ENCODE results near the gene DNAH9.
A peak's percentile ranks its signal among the peaks of the same experiment; 100 is the strongest.

DNAH9 gene

DNA sequence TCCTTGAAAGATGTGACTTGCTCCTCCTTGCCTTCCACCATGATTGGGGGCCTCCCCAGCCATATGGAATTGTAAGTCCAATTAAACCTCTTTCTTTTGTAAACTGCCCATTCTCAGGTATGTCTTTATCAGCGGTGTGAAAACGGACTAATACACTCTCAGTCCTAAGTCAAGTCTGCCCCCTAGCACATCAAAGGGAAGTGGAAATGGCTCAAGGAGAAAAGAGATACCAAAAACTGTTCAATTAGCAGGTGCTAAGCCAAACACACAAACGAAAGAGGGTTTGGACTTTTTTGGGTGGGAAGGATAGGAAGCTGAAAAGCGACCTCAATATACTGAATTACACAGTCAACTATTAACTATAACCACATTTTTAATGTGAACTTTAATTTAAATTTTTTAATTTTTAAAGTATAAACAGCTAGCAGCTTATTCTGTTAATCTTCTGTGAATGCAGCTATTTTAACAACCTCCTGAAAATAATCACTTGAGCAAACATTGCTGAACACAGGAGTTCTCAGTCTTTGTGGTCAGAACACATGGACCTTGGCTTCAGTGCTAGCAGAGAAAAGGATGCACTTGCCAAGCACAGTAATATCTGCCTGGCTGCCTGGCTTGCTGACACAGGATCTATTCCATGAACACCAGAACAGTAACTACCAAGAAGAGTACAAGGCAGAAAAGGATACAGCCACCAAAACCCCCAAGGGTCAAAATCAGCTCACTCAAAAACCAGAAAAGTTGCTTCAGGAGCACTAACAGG is 388.1 kb downstream of the DNAH9 start:
- TF ChIP-seq POU2F2 (IDR thresholded peaks at IDR 0.05; ENCODE audit: low read depth, low read length) = no peak
- TF ChIP-seq SPI1 (IDR thresholded peaks at IDR 0.05; ENCODE audit: low read depth, low read length) = no peak
- TF ChIP-seq POLR2A (IDR thresholded peaks at IDR 0.05; ENCODE audit: low read depth, low read length) = no peak
- TF ChIP-seq PAX5 (IDR thresholded peaks at IDR 0.05; ENCODE audit: insufficient read depth, low read length, severe bottlenecking) = no peak
- TF ChIP-seq TAF1 (IDR thresholded peaks at IDR 0.05; ENCODE audit: low read depth, low read length) = no peak
- no peak for TF ChIP-seq POLR2AphosphoS5 (IDR thresholded peaks at IDR 0.05; ENCODE audit: low read depth, low read length)
- DNase-seq (ENCODE audit: insufficient read length, low spot score) (no peak), FAIRE-seq (no peak)

DNA sequence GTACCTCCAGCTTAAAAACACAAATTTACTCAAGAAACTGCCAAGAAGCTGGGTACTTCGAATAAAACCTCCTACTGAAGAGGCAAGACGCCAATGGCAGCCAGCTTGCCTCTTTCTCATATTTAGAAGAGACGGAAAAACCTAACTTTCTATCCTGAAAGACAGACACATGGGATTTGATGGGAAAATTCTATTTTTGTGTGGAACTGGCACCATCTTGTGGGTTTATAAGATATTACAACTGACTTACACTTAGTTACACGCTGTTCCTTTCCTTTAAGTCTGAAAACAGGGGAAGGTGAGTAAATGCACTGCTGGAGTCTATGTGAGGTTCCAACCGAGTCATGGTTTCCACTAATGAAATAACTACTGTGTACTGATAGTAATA is 388.7 kb downstream of the DNAH9 start:
- DNase-seq (ENCODE audit: insufficient read length, low spot score) (no peak), FAIRE-seq (peak; percentile 48)
- TF ChIP-seq PAX5 (IDR thresholded peaks at IDR 0.05; ENCODE audit: insufficient read depth, low read length, severe bottlenecking) = no peak
- no peak for TF ChIP-seq POLR2AphosphoS5 (IDR thresholded peaks at IDR 0.05; ENCODE audit: low read depth, low read length)
- TF ChIP-seq POU2F2 (IDR thresholded peaks at IDR 0.05; ENCODE audit: low read depth, low read length) = no peak
- no peak for TF ChIP-seq TAF1 (IDR thresholded peaks at IDR 0.05; ENCODE audit: low read depth, low read length)
- no peak for TF ChIP-seq SPI1 (IDR thresholded peaks at IDR 0.05; ENCODE audit: low read depth, low read length)
- no peak for TF ChIP-seq POLR2A (IDR thresholded peaks at IDR 0.05; ENCODE audit: low read depth, low read length)

DNA sequence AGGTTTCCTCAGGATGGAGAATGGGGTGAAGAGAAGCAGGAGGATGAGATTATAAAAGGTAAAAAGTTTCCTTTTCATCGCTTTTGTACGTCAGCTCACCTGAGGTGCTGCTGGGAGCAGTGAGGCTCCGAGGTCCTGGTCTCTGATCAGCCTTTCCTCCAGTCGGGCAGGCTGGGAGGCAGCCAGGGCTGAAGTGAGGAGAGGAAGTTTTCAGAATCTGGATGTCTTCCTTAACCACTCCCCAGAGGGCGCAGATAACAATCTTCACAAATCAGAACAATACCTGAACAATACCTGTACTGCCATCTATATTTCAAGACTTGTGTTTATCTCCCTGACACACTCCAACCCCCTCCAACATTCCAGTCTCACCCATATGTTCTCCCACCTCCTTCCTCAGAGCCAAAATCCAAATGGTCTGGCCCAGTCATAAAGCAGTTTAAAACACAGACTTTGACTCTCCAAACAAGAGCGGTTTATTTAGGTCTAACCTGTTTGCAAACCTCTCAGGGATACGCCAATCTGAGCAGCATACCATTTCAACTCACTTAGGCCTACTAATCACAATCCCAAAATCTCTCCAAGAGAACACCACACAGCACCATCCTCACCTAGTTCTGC is 392.2 kb downstream of the DNAH9 start:
- DNase-seq (ENCODE audit: insufficient read length, low spot score) (no peak), FAIRE-seq (no peak)
- TF ChIP-seq PAX5 (IDR thresholded peaks at IDR 0.05; ENCODE audit: insufficient read depth, low read length, severe bottlenecking) = no peak
- TF ChIP-seq POLR2A (IDR thresholded peaks at IDR 0.05; ENCODE audit: low read depth, low read length) = no peak
- no peak for TF ChIP-seq TAF1 (IDR thresholded peaks at IDR 0.05; ENCODE audit: low read depth, low read length)
- no peak for TF ChIP-seq POU2F2 (IDR thresholded peaks at IDR 0.05; ENCODE audit: low read depth, low read length)
- TF ChIP-seq SPI1 (IDR thresholded peaks at IDR 0.05; ENCODE audit: low read depth, low read length) = no peak
- TF ChIP-seq POLR2AphosphoS5 (IDR thresholded peaks at IDR 0.05; ENCODE audit: low read depth, low read length) = no peak

DNA sequence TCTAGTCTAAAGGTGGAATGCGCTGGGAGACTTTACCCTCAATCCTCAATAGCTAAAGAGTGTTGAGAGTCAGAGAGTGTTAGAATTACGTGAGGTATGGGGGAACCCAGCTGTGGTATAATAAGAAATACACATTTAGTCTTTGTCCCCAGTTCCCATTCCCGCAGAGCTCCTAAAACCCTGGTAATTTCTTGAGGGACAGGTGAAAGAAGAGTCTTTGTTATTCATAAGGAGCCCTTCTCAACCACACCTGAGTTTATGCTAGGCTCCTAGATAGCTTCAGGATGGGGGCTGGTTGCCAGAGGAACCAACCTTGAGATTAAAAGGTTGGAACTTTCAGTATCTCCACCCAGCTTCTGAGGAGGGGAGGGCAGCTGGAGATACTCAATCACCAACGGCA is 393.2 kb downstream of the DNAH9 start:
- FAIRE-seq = no peak
- DNase-seq (ENCODE audit: insufficient read length, low spot score) = no peak
- TF ChIP-seq PAX5 (IDR thresholded peaks at IDR 0.05; ENCODE audit: insufficient read depth, low read length, severe bottlenecking) = no peak
- TF ChIP-seq POLR2AphosphoS5 (IDR thresholded peaks at IDR 0.05; ENCODE audit: low read depth, low read length) = no peak
- no peak for TF ChIP-seq SPI1 (IDR thresholded peaks at IDR 0.05; ENCODE audit: low read depth, low read length)
- TF ChIP-seq POU2F2 (IDR thresholded peaks at IDR 0.05; ENCODE audit: low read depth, low read length) = no peak
- no peak for TF ChIP-seq POLR2A (IDR thresholded peaks at IDR 0.05; ENCODE audit: low read depth, low read length)
- no peak for TF ChIP-seq TAF1 (IDR thresholded peaks at IDR 0.05; ENCODE audit: low read depth, low read length)

DNA sequence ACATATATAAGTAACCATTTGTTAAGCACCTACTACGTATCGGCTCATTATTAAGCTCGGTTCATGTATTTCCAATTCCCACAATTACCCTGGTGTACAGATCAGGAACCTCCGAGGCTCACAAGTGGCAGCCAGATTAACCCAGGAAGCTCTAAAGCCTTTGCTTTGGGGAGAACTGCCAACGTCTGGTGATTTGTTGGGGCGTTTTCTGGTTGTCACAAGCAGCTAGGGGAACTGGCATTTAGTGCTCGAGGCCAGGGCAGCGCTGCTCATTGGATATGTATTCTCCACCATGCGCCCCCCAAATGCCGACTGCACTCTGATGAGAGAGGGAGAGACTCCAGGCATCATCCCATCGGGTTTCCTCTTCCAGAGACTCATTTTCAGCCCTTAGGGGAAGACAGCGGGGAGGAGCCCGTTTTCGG is 398.5 kb downstream of the DNAH9 start:
- FAIRE-seq (no peak), DNase-seq (ENCODE audit: insufficient read length, low spot score) (peak; percentile 29)
- TF ChIP-seq SPI1 (IDR thresholded peaks at IDR 0.05; ENCODE audit: low read depth, low read length) (no peak), TAF1 (IDR thresholded peaks at IDR 0.05; ENCODE audit: low read depth, low read length) (no peak), POLR2AphosphoS5 (IDR thresholded peaks at IDR 0.05; ENCODE audit: low read depth, low read length) (no peak), POU2F2 (IDR thresholded peaks at IDR 0.05; ENCODE audit: low read depth, low read length) (no peak), PAX5 (IDR thresholded peaks at IDR 0.05; ENCODE audit: insufficient read depth, low read length, severe bottlenecking) (no peak), POLR2A (IDR thresholded peaks at IDR 0.05; ENCODE audit: low read depth, low read length) (no peak)

DNA sequence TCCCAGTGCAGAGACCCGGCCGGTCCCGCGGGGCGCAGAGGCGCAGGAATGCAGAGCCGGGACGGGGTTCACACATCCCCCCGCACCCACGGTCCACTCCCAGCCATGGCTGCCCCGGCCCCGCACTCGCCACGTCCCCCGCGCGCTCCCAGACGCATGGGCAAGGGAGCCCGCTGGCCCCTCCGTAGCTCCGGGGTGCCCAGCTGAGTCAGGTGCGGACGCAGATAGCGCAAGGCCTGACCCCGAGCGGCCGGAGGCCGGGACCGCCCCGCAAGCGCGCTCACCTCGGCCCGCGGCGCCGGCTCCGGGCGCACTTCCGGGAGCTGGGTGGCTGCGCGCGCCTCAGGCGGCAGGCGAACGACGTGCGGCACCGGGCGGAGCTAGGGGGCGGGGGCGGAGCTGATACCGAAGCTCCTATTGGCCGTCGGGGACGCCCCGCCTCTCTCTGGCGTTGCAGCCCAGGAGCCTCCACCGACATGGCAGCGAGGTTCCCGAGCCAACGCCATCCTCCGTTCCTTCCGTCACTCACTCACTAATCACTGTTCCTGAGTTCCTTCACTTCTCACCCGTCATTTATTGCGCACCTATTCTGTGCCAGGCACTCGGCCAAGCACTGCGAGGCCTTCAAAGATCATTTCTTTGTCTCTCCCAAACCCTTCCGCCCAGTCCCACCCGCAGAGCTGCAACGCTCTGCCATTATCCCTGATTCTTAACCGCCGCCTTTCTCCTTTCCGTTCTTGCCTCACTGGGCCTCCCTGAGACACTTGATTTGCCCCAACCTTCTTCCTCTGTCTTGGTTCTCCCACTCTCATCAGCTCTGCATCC is 399.1 kb downstream of the DNAH9 start, which contains the start of gene ZNF18:
TSS of gene ZNF18 (minus strand) at position 329 of the 825 bp plus-strand sequence. CDS start 4,646 bp downstream, outside the sequence.
- peak; percentile 92 for FAIRE-seq
- peak; percentile 99 for TF ChIP-seq POLR2A (IDR thresholded peaks at IDR 0.05; ENCODE audit: low read depth, low read length)
- no peak for TF ChIP-seq PAX5 (IDR thresholded peaks at IDR 0.05; ENCODE audit: insufficient read depth, low read length, severe bottlenecking)
- TF ChIP-seq POLR2AphosphoS5 (IDR thresholded peaks at IDR 0.05; ENCODE audit: low read depth, low read length) = peak; percentile 98
- peak; percentile 85 for TF ChIP-seq TAF1 (IDR thresholded peaks at IDR 0.05; ENCODE audit: low read depth, low read length)
- peak; percentile 86 for TF ChIP-seq POU2F2 (IDR thresholded peaks at IDR 0.05; ENCODE audit: low read depth, low read length)
- no peak for TF ChIP-seq SPI1 (IDR thresholded peaks at IDR 0.05; ENCODE audit: low read depth, low read length)
- peak; percentile 90 for DNase-seq (ENCODE audit: insufficient read length, low spot score)

DNA sequence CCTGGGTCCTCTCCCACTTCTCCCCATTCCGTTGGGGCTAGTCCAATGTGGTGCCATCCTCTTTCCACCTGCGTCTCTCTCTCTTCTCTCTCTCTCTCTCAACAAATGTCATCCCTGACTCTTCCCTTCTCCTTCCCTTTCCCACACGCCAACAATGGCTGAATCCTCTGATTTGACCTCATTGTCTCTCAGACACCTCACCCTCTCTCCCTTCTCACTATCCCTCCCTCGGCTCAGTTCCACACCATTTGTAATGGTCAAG is 399.6 kb downstream of the DNAH9 start:
- no peak for DNase-seq (ENCODE audit: insufficient read length, low spot score)
- no peak for FAIRE-seq

DNA sequence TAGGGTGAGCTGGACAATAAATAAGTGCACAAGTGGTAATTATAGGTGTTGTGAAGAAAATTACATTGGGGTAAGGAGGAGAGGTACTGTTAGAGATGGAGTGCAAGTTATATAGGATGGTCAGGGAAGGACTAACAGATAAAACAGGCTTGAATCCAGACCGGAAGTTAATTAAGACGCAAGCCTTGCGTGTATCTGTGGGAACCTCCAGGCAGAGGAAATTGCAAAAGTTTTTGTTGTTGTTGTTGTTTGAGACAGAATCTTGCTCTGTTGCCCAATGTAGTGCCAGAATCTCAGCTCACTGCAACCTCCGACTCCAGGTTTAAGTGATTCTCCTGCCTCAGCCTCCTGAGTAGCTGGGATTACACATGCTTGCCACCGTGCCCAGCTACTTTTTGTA is 401.4 kb downstream of the DNAH9 start:
- no peak for FAIRE-seq
- DNase-seq (ENCODE audit: insufficient read length, low spot score) = no peak
- no peak for TF ChIP-seq POU2F2 (IDR thresholded peaks at IDR 0.05; ENCODE audit: low read depth, low read length)
- no peak for TF ChIP-seq POLR2AphosphoS5 (IDR thresholded peaks at IDR 0.05; ENCODE audit: low read depth, low read length)
- no peak for TF ChIP-seq TAF1 (IDR thresholded peaks at IDR 0.05; ENCODE audit: low read depth, low read length)
- TF ChIP-seq SPI1 (IDR thresholded peaks at IDR 0.05; ENCODE audit: low read depth, low read length) = no peak
- TF ChIP-seq PAX5 (IDR thresholded peaks at IDR 0.05; ENCODE audit: insufficient read depth, low read length, severe bottlenecking) = no peak
- TF ChIP-seq POLR2A (IDR thresholded peaks at IDR 0.05; ENCODE audit: low read depth, low read length) = no peak

More for the DNA sequence above, 399.6 kb downstream of the DNAH9 start:
- no peak for TF ChIP-seq POU2F2 (IDR thresholded peaks at IDR 0.05; ENCODE audit: low read depth, low read length)
- TF ChIP-seq SPI1 (IDR thresholded peaks at IDR 0.05; ENCODE audit: low read depth, low read length) = no peak
- TF ChIP-seq TAF1 (IDR thresholded peaks at IDR 0.05; ENCODE audit: low read depth, low read length) = no peak
- TF ChIP-seq POLR2A (IDR thresholded peaks at IDR 0.05; ENCODE audit: low read depth, low read length) = no peak
- TF ChIP-seq PAX5 (IDR thresholded peaks at IDR 0.05; ENCODE audit: insufficient read depth, low read length, severe bottlenecking) = no peak
- no peak for TF ChIP-seq POLR2AphosphoS5 (IDR thresholded peaks at IDR 0.05; ENCODE audit: low read depth, low read length)

DNA sequence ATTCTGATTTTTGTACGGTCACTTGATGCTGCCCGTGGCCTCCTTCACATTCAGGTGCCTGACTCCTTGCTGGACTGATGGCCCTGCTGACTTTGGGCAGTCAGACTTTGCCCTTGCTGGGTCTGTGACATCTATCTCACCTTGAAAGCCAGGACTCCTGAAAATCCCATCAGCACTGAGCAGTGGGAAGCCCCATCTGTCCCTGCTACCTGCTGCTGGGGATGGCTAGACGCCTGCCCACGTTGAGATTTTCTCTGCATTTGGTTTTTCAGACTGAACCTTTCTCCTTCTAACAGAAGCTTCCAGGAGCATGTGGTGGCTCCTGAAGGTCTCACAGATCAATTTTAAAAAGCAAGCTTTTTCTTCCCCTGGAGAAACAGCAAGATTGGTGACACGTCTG is 409.2 kb downstream of the DNAH9 start:
- FAIRE-seq (no peak), DNase-seq (ENCODE audit: insufficient read length, low spot score) (no peak)
- no peak for TF ChIP-seq SPI1 (IDR thresholded peaks at IDR 0.05; ENCODE audit: low read depth, low read length)
- TF ChIP-seq POLR2AphosphoS5 (IDR thresholded peaks at IDR 0.05; ENCODE audit: low read depth, low read length) = no peak
- no peak for TF ChIP-seq POU2F2 (IDR thresholded peaks at IDR 0.05; ENCODE audit: low read depth, low read length)
- TF ChIP-seq POLR2A (IDR thresholded peaks at IDR 0.05; ENCODE audit: low read depth, low read length) = no peak
- no peak for TF ChIP-seq TAF1 (IDR thresholded peaks at IDR 0.05; ENCODE audit: low read depth, low read length)
- no peak for TF ChIP-seq PAX5 (IDR thresholded peaks at IDR 0.05; ENCODE audit: insufficient read depth, low read length, severe bottlenecking)

All from GM12891 (cell line).